GM12865 (cell line): ENCODE data around the gene MAD1L1.

Experiments used
- DNase-seq: peaks from one replicate; pipeline ENCODE4 v3.0.0; 2010; ENCODE audit warnings: low read depth
- H3K4me3 ChIP-seq: 2 replicates; pipeline ENCODE4 v1.5.1; 2011; ENCODE audit warnings: mild to moderate bottlenecking, low read depth, low read length, control low read depth
- TF ChIP-seq, protein P1 (sequence below): IDR thresholded peaks from 2 replicates; pipeline ENCODE4 v1.5.1; 2011; ENCODE audit warnings: low read length, control low read depth, low read depth, inconsistent platforms; ENCODE audit not compliant: insufficient read depth; ENCODE audit errors: missing control alignments

Gene MAD1L1

DNA sequence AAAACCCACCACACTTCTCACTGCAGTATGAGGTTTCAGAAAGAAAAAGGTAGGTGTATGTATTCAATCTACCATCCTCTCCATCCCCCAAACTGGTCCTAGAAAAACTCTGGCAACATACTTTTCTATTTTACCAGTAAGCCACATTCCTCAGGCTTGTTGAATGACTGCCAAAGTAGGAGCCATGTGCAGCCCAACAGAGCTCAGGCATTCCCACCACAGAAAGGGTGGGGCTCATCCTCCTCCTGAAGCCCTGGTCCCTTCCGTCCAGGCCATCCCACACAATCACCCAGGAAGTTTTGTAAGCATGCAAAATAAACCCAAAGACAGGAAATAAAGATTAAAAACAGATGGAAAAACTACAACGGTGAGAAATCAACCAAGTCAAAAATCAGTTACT is 57.2 kb downstream of the MAD1L1 start:
- DNase-seq: no peak
- TF ChIP-seq, protein P1, sequence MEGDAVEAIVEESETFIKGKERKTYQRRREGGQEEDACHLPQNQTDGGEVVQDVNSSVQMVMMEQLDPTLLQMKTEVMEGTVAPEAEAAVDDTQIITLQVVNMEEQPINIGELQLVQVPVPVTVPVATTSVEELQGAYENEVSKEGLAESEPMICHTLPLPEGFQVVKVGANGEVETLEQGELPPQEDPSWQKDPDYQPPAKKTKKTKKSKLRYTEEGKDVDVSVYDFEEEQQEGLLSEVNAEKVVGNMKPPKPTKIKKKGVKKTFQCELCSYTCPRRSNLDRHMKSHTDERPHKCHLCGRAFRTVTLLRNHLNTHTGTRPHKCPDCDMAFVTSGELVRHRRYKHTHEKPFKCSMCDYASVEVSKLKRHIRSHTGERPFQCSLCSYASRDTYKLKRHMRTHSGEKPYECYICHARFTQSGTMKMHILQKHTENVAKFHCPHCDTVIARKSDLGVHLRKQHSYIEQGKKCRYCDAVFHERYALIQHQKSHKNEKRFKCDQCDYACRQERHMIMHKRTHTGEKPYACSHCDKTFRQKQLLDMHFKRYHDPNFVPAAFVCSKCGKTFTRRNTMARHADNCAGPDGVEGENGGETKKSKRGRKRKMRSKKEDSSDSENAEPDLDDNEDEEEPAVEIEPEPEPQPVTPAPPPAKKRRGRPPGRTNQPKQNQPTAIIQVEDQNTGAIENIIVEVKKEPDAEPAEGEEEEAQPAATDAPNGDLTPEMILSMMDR: no peak
- H3K4me3 ChIP-seq: no peak overlapping the region

DNA sequence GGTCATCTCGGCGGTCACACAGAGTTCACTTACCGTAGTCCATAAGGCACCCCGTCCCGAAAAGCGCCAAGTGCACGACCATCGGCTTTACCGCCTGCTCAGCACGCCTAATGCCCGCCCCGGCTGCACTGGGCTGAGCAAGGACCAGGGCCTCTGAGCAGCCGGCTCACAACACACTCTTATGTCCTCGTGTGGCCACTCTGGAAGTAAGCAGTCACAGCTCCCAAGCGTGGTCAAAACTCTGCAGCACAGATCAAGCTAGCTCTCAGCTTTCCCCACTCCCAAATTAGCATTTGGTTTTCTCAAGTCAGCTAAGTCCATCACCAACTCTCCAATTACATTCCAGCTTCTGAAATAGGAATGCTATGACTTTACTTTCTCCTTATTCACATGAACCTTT is 57.7 kb downstream of the MAD1L1 start:
- DNase-seq: no peak
- TF ChIP-seq, protein P1: no peak
- H3K4me3 ChIP-seq: no peak overlapping the region

DNA sequence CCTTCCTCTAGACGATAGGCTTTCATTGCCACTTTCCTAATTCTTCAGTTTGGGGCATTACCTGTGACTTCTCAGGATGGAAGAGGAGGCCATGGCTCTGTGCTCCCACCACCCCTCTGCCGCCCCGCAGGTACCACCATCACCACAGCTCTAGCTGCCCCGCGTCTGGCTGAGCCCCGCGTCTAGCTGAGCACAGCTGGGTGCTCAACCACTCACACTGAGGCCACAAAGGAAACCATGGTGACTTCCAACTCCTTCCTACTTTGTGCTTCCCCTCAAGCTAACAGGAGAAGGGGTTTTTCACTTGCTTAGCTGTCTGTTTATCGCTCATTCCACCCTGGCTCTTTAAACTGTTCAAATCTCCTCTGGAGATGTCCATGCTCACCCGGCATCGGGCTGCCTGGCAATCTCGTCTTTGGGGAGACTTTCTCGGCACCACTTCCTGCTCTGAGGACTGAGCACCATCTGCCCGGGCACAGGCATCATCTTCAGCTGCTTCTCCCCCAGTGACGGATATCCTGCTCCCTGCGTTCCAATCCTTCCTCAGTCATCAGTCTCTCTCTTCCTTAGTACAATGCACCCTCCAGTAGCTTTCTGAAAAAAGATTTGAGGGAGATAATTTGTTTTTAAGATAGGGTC is 59.4 kb downstream of the MAD1L1 start:
- TF ChIP-seq, protein P1: no peak
- no peak overlapping the region for H3K4me3 ChIP-seq
- no peak for DNase-seq

DNA sequence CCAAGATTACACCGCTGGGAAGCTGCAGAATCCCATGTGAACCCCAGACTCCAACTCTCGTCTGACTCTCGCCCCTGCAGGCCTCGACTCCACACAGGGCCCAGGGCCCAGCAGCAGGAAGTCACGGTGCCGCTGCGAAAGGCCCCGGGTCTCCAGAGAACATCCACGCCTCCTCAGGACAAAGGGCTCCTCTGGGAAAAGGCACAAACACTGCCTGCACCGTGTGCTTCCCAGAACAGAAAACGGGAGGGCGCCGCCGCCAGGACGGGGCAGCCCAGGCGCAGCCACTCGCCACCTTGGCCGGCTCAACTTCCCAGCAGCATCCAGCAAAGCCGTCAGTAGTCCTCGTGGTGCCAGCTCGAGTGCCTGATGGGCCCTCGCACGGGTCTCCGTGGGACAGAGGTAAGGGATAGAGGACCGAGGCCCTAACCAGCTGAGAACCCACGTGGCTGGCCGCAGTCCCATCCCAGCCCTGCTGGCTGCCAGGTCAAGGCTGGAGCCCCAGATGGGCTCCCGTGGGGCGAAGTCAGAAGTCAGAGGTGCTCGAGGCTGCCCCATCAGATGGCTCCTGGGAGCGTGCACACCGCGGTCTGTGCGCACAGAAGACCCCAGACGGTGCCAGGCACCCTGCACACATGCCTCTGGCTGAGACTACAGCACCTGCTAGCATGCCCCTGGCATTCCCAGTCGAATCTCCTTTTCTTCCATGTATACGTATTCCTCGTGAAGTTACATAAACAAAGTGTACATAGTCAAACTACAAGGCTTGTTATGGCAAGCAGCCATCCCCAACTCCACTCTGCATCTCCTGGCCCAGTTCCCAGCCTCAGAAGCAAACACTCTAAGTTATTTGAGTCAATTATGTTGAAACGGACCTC is 60.2 kb downstream of the MAD1L1 start:
- TF ChIP-seq, protein P1: no peak
- DNase-seq: no peak

DNA sequence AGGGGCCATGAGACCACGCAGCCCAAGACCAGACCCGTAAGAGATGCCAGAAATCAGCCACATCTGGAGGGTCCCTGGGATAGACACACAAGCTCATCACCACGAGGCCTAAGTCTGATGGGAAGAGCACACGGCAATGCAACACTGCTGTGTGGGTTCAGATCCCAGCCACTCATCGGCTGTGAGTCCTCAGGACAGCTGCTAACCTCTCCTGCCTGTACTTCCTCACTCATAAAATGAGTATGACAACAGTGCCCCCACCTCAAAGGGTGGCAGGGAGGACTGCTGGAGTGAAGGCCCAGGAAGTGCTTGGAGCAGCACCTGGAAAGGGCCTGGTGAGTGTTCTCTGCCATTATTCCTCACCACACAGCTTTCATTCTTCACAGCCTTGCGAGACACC is 60.9 kb downstream of the MAD1L1 start:
- DNase-seq: no peak
- H3K4me3 ChIP-seq: no peak overlapping the region
- TF ChIP-seq, protein P1: no peak

More for the DNA sequence above, 60.2 kb downstream of the MAD1L1 start:
- no peak overlapping the region for H3K4me3 ChIP-seq

DNA sequence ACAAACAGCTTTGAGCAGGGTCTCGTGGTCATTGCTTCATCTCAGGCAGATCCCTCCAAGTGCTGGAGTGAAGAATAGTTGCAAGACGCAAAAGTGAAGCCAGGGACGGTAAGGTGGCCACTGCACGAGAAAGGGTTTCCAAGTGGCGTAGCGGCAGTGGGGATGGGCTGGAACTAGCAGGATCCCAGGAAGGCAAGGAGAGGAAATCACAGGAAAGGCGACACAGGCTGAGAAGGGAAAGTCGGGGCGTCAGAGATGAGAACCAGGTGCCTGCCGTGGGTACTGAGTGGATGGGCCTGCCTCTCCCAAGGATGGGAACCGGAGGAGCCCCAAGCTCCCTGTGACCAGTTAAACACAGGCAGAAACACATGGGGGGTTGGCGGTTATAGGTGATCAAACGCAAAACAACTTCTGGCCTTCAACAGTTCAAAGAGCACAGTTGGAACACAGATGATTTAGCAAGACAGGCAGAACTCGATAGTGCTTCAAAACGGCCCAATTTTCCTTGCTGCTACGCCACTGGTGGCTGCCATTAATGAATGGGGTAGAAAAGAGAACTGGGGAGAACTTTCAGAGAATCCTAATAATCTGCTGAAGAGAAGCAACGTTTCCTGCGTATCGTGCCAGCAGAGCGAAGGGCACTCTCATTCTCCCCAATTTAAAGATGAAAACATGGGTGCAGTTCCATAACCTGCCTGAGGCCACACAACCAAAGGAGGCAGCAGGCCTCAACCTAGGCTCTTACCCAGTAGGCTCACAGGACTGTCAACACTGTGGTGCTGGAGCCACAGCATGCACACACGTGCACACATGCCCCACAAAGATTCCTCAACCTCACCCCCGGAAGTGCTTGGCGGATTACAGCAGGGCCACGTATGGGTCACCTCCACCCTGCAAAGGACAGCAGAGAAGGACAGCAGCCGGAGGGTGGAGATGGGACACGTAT is 61.9 kb downstream of the MAD1L1 start:
- H3K4me3 ChIP-seq: no peak overlapping the region
- no peak for DNase-seq
- TF ChIP-seq, protein P1: no peak
